ENCODE results near the gene PCNX2. TPM values are rescaled to one million over a fixed set of nuclear protein-coding genes. Genes with fewer than 3 reads are reported as not detected.

Gene PCNX2, protein sequence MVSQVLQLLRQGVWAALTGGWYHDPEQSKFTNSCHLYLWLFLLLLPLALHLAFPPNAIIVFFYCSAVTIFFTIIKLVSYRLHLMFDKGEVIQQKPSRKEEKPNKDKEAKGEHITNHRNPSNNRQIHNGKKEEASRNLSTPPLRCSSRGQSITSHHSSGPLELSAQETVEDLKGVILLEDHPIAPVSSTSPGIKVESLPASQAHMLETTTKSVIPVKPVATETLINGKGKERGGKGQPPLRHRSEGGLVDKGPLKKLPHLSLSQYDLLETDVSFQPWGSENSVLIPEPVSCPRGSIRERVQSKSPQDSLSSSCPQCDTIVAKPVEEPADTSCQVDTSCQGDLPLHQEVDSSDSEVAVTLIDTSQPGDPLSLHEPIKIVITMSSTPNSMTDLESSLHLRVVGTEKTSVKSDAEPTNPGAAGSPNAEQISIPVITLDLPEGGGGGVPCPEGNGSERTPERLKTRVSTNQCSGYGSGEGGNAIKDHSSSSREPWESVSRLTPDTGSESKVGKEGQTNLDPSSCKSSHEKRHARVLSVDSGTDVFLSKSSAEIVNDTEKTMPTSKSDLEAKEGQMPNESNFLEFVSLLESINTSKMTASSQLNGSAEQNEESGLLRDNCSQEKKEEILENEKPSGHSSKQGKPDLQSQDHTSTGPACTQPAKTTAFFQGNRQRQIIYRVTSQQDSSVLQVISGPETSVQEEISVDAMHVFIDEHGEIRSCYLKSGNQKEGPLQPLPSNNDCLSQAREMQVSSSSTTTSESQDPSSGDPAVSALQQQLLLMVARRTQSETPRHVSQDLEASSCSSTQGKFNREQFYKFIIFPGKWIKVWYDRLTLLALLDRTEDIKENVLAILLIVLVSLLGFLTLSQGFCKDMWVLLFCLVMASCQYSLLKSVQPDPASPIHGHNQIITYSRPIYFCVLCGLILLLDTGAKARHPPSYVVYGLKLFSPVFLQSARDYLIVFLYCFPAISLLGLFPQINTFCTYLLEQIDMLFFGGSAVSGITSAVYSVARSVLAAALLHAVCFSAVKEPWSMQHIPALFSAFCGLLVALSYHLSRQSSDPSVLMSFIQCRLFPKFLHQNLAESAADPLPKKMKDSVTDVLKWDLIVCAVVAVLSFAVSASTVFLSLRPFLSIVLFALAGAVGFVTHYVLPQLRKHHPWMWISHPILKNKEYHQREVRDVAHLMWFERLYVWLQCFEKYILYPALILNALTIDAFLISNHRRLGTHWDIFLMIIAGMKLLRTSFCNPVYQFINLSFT (N-terminal part only)
- 12.2 and 13.1 TPM in 2 replicates for total RNA-seq

DNA sequence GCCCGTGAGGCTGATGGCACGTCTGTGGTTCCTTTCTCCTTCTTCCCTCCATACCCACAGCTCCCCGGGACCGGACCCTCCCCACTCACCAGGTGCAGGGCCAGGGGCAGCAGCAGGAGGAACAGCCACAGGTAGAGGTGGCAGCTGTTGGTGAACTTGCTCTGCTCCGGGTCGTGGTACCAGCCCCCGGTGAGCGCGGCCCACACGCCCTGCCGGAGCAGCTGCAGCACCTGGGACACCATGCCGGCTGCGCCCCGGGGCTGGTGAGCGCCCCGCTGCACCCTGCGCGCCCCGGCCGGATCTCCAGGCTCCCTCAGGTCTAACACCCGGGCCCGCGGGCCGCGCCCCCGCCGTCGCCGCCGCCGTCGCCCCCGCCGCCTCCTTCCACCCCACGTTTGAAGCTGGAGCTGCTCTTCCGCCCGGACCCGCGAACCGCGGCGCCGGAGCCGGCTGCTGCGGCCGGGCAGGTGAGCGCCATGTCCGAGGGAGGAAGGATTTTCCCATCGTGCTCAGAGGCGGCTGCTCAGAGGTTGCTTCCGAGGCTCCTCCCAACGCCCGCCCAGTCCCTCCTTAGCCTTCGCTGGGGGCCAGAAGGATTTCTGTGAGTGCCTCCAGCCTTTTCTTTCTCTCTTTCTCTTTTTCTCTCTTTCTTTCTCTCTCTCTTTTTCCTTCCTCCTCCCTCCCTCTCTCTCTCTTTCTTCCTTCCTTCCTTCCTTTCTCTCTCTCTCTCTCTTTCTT, at the start of gene PCNX2:
Gene PCNX2 (minus strand): TSS at position 489 of the 738 bp plus-strand sequence. CDS start 247 bp downstream, at position 242.

DNA sequence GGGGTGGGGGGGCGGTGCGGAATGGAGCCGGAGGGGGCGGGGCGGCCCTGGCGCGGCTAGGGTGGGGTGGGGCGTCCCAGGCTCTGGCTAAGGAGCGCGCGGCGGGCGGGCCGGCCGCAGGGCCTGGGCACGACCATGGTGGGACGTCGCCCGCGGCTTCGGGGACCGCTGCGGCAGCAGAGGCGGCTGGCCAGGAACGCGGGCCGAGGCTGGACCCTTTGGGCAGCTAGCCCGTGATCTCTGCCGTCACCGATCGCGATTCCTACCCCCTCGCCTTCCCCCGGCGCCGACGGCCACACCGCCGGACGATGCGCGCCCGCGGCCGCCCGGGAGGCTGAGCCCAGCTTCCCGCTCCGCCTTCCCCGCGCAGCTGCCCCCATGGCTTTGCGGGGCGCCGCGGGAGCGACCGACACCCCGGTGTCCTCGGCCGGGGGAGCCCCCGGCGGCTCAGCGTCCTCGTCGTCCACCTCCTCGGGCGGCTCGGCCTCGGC, 32.2 kb upstream of the PCNX2 start, which contains the start of gene MAP3K21:
Gene MAP3K21 (plus strand): TSS at position 74 of the 491 bp plus-strand sequence. CDS start 305 bp downstream, at position 379.

DNA sequence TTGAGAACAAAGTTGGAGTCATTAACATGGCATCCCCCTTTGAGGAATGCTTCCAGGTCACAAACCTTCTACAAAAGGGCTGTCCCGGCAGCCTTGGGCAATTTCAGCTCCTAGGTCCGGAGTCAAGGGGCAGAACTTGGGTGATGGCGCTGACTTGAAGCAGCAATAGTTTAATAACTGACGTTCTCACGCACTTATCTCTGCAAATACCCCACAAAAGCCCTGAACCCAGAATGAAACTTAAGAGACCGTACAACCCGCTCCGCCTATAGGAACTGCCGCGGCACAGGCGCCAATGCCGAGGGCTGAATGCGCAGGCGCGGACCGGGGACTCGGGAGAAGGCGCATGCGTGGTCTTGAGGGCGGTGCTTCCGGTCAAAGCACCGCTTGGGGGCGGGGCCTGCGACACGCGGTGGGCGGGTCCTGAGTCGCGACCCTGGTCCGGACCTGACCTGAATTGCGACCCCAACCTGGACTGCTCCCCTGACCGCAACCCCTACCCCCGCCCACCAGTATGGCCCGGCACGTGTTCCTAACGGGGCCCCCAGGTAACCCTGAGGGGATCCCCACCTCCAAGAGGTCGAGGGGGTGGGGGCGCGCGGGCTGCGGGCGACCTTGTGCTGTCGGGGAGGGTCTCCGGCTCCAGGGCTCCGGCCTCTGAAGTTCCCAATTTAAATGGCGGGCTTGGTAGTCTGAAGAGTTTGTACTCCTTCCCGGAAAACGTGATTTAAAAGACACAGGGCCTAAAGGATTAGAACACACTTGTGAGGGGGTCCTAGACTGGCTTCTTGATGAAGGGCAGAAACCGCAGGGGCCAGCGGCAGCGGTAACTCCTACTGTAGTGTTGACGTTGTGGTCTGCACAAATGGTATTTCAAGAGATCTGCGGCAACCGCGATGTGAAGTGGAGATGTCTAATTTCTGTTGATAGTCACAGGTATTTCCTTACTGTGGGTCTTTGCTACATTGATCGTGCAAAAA, 345.0 kb downstream of the PCNX2 start, which contains the start of gene NTPCR:
Gene NTPCR (plus strand): TSS at position 415 of the 980 bp plus-strand sequence. CDS start 100 bp downstream, at position 515.

Other genes starting within 250 kb of the PCNX2 start
- 10.6 and 11.1 TPM in 2 replicates for gene MAP3K21, start 32.0 kb upstream of the PCNX2 start, total RNA-seq